Left cardiac atrium (tissue), 4 donors: ENCODE results near the gene LRRC8B. TPM values are rescaled to one million over a fixed set of nuclear protein-coding genes. Genes with fewer than 3 reads are reported as not detected.

Experiments used
- ATAC-seq, 2 donors: fragments of 200-7000 bp; cut with Tn5 transposase; one replicate each; pipeline ENCODE4 v1.9.1; 2020; ENCODE audit warnings: mild to moderate bottlenecking in 2 of 2, moderate library complexity in 2 of 2
- DNase-seq: peaks from one replicate; pipeline ENCODE4 v3.0.0-alpha.2; 2020
- intact Hi-C, 2 donors: fragments of 100-400 bp; cut with DNase I; formaldehyde crosslinking; loops; one replicate each; pipeline versions ENCODE4 v1.14.1 to v1.15.1; 2022 to 2023
- total RNA-seq, 2 donors: library from RNA; stranded (reverse); fragmentation: NEBNext Ultra II Directional; extraction: Animal tissue kit (Norgen Biotek cat#: 25700); gene quantifications; one replicate each; pipeline ENCODE4 v1.2.1, GENCODE V29; 2021
- donor health status: DM: no; HTN: yes; CAD: no.
- donor health status: DM: no; HTN: yes; CAD: no; lungs with severe emphysema.
- donor health status: DM: yes; HTN: yes; CAD: no.
- donor health status: Dilated cardiomyopathy.

Gene LRRC8B
- total RNA-seq, 2 donors from 2014 or later = 4.9 to 6.9 TPM

DNA sequence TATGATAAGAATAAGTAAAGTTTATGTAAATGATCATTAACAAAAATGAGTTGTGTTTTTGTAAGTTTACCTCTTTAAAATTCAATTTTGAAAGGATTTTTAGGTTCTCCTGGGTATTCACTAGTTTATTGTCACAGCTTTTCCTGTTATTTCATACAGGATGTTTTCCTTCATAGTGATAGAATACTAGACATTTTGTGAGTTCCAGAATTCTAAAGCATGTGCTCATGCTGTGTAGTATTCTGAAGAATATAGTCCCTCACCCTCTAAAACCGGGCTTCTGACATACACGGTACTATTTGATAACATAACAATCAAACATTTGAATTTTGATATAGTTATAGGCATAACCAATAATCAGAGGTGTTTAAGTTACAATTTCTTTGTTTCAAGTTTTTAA lies 118.9 kb downstream of the LRRC8B start:
- no peak for DNase-seq
- no peak for ATAC-seq
- intact Hi-C loops = no loop called here

DNA sequence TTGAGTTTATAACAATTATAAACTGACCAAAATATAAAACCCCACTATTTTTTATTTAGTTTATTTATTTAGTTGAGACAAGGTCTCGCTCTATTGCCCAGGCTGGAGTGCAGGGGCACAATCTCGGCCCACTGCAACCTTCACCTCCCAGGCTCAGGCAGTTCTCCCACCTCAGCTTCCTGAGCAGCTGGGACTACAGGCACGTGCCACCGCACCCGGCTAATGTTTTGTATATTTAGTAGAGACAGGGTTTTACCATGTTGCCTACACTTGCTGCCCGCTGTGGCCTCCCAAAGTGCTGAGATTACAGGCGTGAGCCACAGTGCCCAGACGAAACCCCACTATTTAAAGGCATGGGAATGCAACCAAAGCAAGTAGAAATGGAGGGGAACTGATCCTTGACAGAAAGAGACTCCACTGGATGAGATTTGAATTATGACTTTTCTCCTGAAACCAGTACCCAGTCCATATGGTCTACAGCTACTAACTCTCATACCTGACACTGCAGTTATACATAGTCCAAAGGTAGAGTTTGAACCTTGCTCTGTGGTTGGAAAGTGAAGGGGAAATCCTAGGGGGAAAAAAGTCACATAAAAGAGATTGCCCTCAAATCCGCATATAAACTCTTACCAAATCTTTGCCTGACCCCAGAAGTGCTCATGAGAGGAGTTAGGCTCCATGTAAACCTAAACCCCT lies 119.6 kb downstream of the LRRC8B start:
- DNase-seq (no peak), ATAC-seq (no peak)
- intact Hi-C loops = no loop called here

DNA sequence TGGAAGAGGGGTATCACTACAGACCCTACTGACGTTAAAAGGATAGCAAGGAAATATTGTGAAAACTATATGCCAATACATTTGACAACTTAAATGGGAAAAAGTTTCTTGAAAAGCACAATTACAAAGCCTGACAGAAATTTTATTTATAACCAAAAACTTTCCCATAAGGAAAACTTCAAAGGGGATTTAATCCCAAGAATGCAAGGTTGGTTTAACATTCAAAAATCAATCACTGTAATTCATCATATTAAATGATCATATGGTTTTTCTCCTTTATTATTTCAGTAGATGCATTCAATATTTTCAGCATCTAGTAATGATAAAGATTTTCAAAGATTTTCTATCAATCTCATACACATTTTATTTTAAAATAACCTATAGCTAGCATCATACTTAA lies 121.6 kb downstream of the LRRC8B start:
- ATAC-seq = no peak
- intact Hi-C loops = no loop called here
- DNase-seq = no peak

Other genes with a start within 250 kb of the LRRC8B start
- under 1 TPM in 1 of 2 donors, not detected in 1; 0.08 TPM for gene GBP6, start 160.8 kb upstream of the LRRC8B start, total RNA-seq
- gene LRRC8C, start 108.3 kb downstream of the LRRC8B start, total RNA-seq = 10 to 100 TPM in 1 of 2 donors, 1 to 10 TPM in 1; 8.4 to 14.4 TPM